Spleen (tissue), 11 donors: ENCODE measurements around the gene POU2AF1. TPM values are rescaled to one million over a fixed set of nuclear protein-coding genes. Genes with fewer than 3 reads are reported as not detected.

Source experiments
- DNase-seq: peaks from one replicate; pipeline ENCODE4 v3.0.0-alpha.2; 2020
- H3K27ac ChIP-seq, 8 donors: fragments of 200-600 bp; sonication (generic) in 7 of 8; 1 replicate in 4 of 8; 2 replicates in 4 of 8; pipeline versions ENCODE4 v1.5.0 to v1.8.0; 2016 to 2021; ENCODE audit warnings: inconsistent platforms in 4 of 8, mild to moderate bottlenecking in 4 of 8, moderate library complexity in 1 of 8
- H3K27me3 ChIP-seq, 7 donors: fragments of 200-600 bp; sonication (generic) in 6 of 7; replicated peaks in 1 of 7; 1 replicate in 4 of 7; 2 replicates in 3 of 7; pipeline versions ENCODE4 v1.5.0 to v1.8.0; 2016 to 2021; ENCODE audit warnings: inconsistent platforms in 3 of 7, mild to moderate bottlenecking in 1 of 7
- H3K36me3 ChIP-seq, 6 donors: fragments of 200-600 bp; sonication (generic) in 5 of 6; 1 replicate in 4 of 6; 2 replicates in 2 of 6; pipeline versions ENCODE4 v1.5.0 to v1.8.0; 2016 to 2021; ENCODE audit warnings: inconsistent platforms in 2 of 6
- H3K4me1 ChIP-seq, 6 donors: fragments of 200-600 bp; sonication (generic) in 5 of 6; 1 replicate in 3 of 6; 2 replicates in 3 of 6; pipeline versions ENCODE4 v1.5.0 to v1.8.0; 2016 to 2021; ENCODE audit warnings: inconsistent platforms in 3 of 6
- H3K4me3 ChIP-seq, 8 donors: fragments of 200-600 bp; sonication (generic) in 7 of 8; 1 replicate in 4 of 8; 2 replicates in 4 of 8; pipeline versions ENCODE4 v1.5.0 to v1.8.0; 2016 to 2021; ENCODE audit warnings: inconsistent platforms in 4 of 8, mild to moderate bottlenecking in 4 of 8, moderate library complexity in 2 of 8
- H3K9me3 ChIP-seq, 8 donors: fragments of 200-600 bp; sonication (generic) in 7 of 8; 1 replicate in 4 of 8; 2 replicates in 4 of 8; pipeline versions ENCODE4 v1.5.0 to v1.8.0; 2016 to 2021; ENCODE audit warnings: inconsistent platforms in 4 of 8
- CTCF ChIP-seq, 11 experiments: fragments of 200-600 bp in 7 of 11; fragments of 450-650 bp in 4 of 11; sonication (generic) in 4 of 11; IDR thresholded peaks in 8 of 11; conservative IDR thresholded peaks in 3 of 11; 1 replicate in 7 of 11; 2 replicates in 4 of 11; pipeline versions ENCODE4 v1.4.0 to v1.8.0; 2016 to 2021; ENCODE audit warnings: antibody characterized with exemption in 11 of 11, inconsistent platforms in 4 of 11, mild to moderate bottlenecking in 1 of 11
- POLR2A ChIP-seq, 3 donors: fragments of 450-650 bp; IDR thresholded peaks; one replicate each; pipeline ENCODE4 v1.5.1; 2017; ENCODE audit warnings: antibody characterized with exemption in 3 of 3, mild to moderate bottlenecking in 1 of 3
- POLR2AphosphoS5 ChIP-seq, 3 donors: sonication (generic); formaldehyde crosslinking; IDR thresholded peaks; one replicate each; pipeline ENCODE4 v1.5.1; 2017; ENCODE audit warnings: antibody characterized with exemption in 3 of 3
- WGBS, 5 donors: extraction: QIAGEN DNeasy Blood & Tissue Kit in 3 of 5; methylation state at CpG; one replicate each; pipeline versions ENCODE4 v1.1.5 to v1.1.7; 2013 to 2018; 5-methylcytosine and 5-hydroxymethylcytosine counted together
- intact Hi-C: fragments of 100-400 bp; cut with DNase I; formaldehyde crosslinking; loops from one replicate; pipeline ENCODE4 v1.15.0; 2023; ENCODE audit warnings: low total_unique reads
- polyA plus RNA-seq, 3 donors: library from polyadenylated mRNA; stranded (reverse); fragments of 200-250 nt; gene quantifications; one replicate each; pipeline ENCODE4 v1.2.1, GENCODE V29; 2013
- total RNA-seq, 7 donors: library from RNA; depleted of rRNA in 3 of 7; stranded (reverse); fragments of >200 nt in 3 of 7; fragmentation: NEBNext Ultra II Directional in 4 of 7; extraction: Animal tissue kit (Norgen Biotek cat#: 25700) in 4 of 7; gene quantifications; one replicate each; pipeline versions ENCODE4 v1.1.0 to v1.2.1, GENCODE V29; 2016 to 2021
- donor health status: healthy with polysubstance abuse.
- donor health status: DM: no; HTN: no; CAD: no; lungs with moderate emphysema.
- donor health status: DM: no; HTN: no; CAD: no.
- donor health status: Bipolar disorder and iron deficiency.
- donor health status: healthy.
- donor health status: DM: no; HTN: no; CAD: no.
- donor health status: DM: yes; HTN: yes; CAD: no.

The POU2AF1 gene
- total and polyA plus RNA-seq, 10 donors, result 60.1 to 280 (median 104) TPM

GRCh38 chr11:111334532-111335502 lies 44.3 kb downstream of the POU2AF1 start:
- TF ChIP-seq POLR2AphosphoS5 (IDR thresholded peaks at IDR 0.05) (no peak), POLR2A (IDR thresholded peaks at IDR 0.05) (no peak), CTCF (IDR thresholded peaks at IDR 0.05 in 8 of 11, conservative IDR thresholded peaks at IDR 0.05 in 3 of 11) (no peak)
- H3K4me1 ChIP-seq, result no peaks in the 10 kb centered on the region
- peaks cover 0 to 11% (median 9%) of the 10 kb centered on the region in 8 donors for H3K9me3 ChIP-seq
- DNase-seq, result no peak
- H3K4me3 ChIP-seq, result no peak overlapping the region
- H3K36me3 ChIP-seq, result no peaks in the 10 kb centered on the region
- WGBS, 5 donors, result 68 to 88% (median 77%) methylated on average over 8 to 9 of the region's 9 CpGs
- H3K27ac ChIP-seq, result no peak overlapping the region
- no peaks in the 10 kb centered on the region for H3K27me3 ChIP-seq
- intact Hi-C loops, result no loop called here

- no peak for TF ChIP-seq POLR2AphosphoS5 (IDR thresholded peaks at IDR 0.05)
- no peak for TF ChIP-seq POLR2A (IDR thresholded peaks at IDR 0.05)
- no peak for TF ChIP-seq CTCF (IDR thresholded peaks at IDR 0.05 in 8 of 11, conservative IDR thresholded peaks at IDR 0.05 in 3 of 11)
- H3K9me3 ChIP-seq, result no peaks in the 10 kb centered on the region
- H3K27me3 ChIP-seq, result no peaks in the 10 kb centered on the region
- 56 to 85% (median 78%) methylated on average over 4 of the region's 4 CpGs for WGBS, 5 donors
- no peak overlapping the region for H3K27ac ChIP-seq
- no peaks in the 10 kb centered on the region for H3K36me3 ChIP-seq
- DNase-seq, result no peak
- intact Hi-C loops, result no loop called here
- H3K4me3 ChIP-seq, result no peak overlapping the region
- no peaks in the 10 kb centered on the region for H3K4me1 ChIP-seq
These were observed 47.2 kb downstream of the POU2AF1 start for GRCh38 chr11:111331711-111332479.

GRCh38 chr11:111330234-111330893 lies 48.7 kb downstream of the POU2AF1 start:
- Histone ChIP-seq H3K27ac (no peak overlapping the region), H3K36me3 (no peaks in the 10 kb centered on the region), H3K4me3 (no peak overlapping the region), H3K4me1 (no peaks in the 10 kb centered on the region), H3K27me3 (no peaks in the 10 kb centered on the region), H3K9me3 (no peaks in the 10 kb centered on the region)
- WGBS, 5 donors, result 80 to 98% (median 91%) methylated on average over 1 to 2 of the region's 2 CpGs
- TF ChIP-seq CTCF (IDR thresholded peaks at IDR 0.05 in 8 of 11, conservative IDR thresholded peaks at IDR 0.05 in 3 of 11) (no peak), POLR2AphosphoS5 (IDR thresholded peaks at IDR 0.05) (no peak)
- DNase-seq, result no peak
- intact Hi-C loops, result no loop called here
